Activated CD4-positive, alpha-beta T cell treated with anti-CD3 and anti-CD28 coated beads, Interleukin-2, amount 50 U/mL, for 48 hours (primary cell): ENCODE results near the gene MAP1LC3A.

ENCODE experiments used
- DNase-seq, 2 experiments: peaks; one replicate each; pipeline ENCODE4 v3.0.0-alpha.2; 2020

The MAP1LC3A gene

DNA sequence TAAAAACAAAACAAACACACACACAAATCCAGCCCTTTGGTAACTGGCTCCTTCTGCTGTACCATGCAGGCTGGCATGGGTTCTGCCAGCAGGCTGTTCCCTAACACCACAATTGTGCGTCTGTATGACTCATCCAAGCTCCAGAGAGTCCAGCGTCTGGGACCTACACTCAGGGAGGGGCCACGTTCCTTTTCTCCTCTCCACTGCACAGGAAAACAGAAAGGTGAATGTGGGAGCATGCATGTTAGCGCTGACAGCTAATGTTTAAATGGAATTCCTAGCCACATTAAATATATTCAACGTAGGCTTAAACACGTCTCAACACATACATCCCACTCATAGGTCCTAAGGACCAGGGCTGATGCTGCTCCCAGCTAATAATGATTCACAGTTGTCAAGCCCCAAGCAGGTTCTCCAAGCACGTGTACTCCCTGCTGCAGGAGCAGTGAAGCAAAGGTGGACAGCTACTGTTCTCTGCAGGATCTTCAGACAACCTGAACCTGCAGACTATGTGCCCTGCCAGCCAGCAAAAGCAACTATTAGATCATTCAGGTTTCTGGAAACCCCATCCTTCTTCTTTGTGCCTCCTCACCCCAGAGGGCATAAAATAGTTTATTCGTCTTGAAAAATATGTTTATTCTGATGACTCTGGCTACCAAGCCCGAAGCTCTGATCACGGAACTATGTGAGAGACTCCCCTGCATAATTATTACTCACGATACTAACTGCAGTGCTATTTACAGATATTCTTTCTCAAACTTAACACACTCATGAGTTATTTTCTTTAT lies 20.9 kb downstream of the MAP1LC3A start:
- no peak for DNase-seq

DNA sequence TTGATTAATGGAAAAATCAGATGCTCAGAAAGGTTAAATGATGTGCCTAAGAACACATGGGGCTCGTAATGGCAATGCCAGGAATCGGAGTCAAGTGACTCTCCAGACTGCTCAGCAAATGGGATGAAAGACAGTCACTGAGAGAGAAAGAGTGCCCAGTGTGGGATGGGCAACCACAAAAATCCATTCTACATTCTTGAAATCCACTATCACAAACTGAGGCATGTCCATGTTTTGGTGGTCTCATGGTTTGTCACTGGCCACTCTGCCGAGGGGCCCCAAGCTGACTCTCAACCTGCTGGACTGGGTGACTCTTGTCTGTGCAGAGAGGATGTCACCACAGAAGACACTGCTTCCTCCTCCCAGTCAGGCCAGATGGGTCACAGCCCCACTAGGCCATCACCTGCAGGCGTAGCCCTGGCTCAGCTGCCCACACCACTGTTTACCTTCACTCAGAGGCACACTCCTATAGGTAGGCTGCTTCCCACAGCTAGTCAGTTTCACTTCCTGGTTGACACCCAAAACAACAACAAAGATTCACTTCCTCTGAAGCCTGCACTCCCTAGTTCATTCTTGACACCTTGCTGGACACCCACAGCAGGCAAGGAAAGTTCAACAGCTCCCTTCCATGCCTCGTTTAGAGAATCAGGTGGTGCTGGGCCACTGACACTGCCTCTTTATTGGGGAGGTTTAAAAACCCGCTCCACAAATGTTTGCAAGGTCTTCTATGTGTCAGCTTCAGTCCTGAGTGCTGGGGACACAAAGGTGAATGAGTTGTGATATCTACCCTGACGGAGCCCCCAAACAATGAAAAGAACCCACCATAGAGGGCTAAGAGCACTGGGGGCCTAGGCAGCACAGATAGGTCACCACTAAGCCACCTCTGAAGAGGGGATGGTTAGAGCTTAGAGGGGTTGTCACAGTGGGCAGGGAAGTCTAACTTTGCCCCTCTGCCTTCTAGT lies 21.7 kb downstream of the MAP1LC3A start:
- no peak for DNase-seq

DNA sequence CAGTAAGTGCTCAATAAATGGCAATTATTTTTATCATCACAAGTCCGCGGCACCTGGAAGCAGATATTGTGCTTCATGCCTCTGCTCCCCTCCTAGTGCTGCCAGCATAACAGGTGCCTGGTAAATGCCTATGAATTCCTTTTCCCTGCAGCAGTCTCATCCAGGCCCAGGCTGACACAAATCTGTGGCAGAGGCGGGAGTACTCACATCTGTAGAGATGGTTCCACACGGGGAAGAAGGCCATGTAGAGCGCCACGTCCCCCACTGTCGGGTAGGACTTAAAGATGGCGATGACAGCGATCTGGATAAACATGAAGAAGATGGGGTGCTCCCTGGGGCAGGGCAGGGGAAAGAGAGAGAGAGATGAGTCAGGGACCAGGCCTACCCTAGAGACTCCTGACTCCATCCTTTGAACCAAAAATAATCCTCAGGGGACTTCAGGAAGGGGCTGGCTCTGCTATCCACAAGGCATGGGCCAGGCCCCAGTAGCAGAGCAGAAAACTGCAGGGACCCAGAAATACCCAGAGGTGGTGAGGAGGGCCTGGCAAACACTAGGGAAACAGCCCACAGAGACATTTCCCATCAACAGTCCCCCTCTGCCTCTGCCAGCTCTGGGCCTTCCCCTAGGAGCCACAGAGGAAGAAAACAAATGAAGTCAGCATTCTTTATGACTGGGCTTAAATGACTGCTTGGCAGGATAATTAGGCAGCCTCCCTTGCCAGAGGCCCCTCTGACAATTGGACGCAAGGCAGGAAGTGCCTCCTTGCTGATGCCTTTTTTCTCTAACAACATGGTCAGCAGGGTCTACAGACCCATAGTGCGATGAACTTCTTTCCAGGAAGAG lies 23.0 kb downstream of the MAP1LC3A start:
- peak; percentile 38 to 64 for DNase-seq

DNA sequence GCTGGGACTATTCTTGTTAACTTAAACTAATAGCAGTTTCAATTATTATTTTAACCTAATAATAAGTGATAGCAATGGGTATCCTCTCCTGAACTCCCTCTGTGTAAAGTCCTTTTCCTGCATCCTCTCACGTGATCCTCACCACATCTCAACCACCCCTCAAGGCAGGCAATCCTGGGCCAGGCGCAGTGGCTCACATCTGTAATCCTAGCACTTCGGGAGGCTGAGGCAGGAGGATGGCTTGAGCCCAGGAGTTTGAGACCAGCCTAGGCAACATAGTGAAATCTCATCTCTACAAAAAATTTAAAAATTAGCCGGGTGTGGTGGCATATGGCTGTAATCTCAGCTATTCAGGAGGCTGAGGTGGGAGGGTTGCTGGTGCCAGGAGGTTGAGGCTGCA lies 23.7 kb downstream of the MAP1LC3A start:
- DNase-seq: no peak

DNA sequence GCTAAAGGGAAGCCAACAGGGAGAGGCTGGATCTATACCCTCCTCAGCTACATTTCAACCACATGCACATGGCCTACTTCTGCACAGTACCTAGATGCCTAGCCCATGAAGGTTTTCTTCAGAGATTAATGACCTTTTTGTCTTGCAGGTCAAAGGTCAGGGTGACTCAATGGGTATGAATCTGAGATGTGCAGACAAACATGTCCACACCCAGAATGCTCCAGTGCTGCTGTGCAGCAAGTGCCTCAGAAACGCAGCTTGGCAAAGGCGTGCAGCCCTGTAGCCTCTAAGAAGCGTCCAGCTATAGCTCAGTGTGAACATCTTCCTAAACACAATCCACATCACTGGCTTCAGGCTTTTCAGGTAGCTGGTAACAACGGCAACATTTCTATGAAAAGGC lies 24.4 kb downstream of the MAP1LC3A start:
- no peak for DNase-seq

DNA sequence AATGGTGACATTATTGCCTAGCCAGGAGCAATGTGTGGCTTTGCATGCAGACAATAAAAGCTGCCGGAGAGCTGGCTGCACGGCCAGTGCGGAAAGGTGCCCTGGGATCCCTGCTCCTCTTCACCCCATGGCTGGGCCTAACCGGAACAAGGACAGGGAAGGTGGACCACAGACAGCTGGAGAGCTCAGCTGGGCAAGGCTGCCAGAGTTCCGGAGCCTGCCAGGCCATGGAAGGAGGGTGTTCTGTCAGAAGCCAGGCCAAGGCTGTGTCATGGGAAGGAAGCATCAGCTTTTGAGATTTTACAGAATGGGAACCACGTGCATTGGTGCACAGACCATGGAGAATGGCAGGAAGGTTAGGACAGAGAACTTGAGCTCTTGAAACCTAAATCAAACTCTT lies 25.0 kb downstream of the MAP1LC3A start:
- DNase-seq: no peak

DNA sequence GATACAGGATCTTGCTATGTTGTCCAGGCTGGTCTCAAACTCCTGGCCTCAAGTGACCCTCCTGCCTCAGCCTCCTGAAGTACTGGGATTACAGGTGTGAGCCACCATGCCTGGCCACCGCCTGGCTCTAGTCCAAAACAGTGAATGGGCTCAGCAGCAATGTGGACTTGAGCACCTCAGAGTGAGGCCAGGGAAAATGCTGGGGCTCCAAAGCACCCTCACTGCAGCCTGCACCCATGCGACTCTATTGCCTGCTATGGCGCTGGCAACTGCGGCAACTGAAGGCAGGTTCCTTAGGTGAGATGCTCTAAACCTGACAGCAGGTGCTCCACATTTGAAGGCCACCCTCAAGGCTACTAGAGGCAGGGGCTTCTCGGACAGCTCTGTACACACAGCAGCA lies 26.5 kb downstream of the MAP1LC3A start:
- DNase-seq: no peak

DNA sequence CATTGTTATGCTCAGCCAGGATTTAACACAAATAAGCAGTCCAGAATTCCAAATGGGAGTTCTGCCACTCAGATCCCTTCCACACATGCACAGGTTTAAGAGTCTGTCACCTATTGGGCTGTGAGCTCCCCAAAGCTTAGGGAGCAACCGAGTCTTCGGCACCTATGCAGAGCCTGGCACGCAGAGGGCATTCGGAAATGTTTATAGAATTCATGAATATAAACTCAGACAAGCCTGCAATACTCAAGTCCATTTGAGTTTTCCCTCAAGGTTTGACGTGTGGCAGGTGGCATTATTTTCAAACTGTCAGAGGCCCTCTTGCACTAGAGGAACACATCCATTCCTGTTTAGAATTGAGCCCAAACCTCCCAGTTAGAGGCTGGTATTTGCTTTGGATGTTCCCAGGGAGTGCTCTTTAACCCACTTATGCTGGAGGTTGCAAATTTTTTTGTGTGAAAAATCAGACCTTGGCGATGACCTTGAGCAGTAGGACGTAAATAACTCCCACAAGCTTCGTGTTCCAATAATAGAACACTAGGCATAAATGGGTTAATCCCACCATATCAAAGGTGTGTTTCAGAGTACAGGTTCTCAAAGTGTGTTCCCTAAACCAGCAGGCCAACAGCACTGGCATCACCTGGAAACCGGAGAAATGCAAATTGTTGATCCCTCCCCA lies 28.1 kb downstream of the MAP1LC3A start:
- no peak for DNase-seq

DNA sequence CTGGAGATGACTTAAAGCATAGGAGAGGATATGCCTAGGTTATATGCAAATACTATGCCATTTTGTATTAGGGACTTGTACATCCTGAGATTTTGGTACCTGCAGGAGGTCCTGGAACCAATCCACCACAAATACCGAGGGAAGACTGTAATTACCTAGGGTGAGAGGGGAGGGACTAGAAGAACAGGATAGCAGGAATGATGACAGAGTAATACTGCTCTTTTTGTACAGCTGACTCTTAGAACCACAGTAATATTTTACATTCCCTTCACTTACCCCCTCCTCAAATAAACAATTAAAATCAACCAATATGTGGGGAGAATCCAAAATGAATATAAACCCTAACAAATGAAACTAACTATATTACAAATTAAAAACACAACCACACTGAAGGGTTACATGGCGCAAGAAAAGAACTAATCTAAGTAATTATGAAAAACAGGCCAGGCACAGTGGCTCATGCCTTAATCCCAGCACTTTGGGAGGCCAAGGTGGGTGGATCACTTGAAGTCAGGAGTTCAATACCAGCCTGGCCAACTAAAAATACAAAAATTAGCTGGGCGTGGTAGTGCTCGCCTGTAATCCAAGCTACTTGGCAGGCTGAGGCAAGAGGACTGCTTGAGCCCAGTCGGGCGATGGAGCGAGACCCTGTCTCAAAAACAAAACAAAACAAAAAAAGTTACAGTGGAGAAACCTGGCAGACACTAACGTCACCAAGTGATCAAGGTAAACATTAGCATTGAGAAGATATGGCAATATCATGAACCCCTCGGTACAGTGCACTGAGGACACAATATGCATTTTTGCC lies 37.1 kb downstream of the MAP1LC3A start:
- DNase-seq: no peak

DNA sequence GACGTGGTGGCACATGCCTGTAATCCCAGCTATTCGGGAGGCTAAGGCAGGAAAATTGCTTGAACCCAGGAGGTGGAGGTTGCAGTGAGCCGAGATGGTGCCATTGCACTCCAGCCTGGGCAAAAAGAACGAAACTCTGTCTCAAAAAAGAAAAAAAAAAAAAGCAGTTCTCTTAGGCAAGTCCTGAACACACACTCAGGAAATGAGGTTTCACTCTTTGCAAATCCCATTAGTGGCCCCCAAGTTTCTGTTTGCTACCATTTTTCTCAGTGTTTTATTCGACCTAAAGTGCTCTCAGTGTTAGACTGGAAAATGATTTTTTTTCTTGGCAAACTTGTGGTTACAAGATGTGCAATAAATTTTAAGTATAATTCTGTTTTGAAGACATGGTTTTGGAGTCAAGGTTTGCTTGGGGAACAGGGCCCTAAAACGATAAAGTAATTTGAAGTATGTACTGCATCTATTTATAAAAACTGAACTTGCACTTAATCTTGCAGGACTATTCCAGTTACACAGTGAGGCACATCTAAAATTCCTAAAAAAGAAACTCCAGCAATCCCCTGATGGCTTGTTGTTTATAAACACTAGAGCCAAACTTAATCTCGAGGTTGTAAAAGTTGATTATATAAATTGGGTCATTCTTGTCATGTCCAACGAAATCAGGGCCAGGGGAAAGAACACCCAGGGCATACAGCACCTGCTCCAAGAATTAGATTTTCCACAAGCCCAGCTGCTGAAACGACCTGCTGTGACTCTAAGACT lies 42.6 kb downstream of the MAP1LC3A start:
- DNase-seq: no peak

DNA sequence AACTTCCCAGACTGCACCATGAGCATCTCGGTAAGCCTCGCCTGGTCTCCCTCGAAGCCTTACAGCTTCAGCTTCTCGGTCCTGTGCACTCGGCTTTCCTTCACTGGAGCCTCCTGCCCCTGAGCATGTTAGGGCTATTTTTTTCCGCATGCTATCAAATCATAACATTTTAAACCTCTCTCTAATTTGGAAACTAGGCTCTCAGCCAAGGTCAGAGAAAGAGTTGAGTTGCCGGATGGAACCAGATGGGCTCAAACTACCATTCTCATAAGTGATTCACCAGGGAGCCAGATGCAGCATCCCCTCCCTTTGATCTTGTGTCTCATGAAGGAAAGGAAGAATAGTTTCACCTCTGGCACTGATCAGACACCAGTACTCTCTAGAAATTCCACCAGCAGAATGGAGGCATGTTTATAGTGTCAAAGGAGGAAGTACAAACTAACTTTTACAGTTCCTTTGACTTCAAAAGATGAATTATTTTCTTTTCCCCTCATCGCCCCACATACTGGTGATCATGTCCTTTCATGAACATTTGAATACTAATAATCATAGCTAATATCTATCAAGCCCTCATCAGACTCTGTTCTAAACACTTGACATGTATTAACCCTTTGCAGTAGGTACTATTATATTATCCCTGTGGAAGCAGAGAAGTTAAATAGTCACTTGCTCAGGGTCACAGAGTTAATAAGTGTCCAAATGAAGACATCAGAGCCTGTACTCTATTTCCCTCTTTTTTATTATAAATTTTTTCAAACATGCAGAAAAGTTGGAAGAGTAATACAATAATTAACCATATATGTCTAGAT lies 46.7 kb downstream of the MAP1LC3A start:
- DNase-seq: no peak

DNA sequence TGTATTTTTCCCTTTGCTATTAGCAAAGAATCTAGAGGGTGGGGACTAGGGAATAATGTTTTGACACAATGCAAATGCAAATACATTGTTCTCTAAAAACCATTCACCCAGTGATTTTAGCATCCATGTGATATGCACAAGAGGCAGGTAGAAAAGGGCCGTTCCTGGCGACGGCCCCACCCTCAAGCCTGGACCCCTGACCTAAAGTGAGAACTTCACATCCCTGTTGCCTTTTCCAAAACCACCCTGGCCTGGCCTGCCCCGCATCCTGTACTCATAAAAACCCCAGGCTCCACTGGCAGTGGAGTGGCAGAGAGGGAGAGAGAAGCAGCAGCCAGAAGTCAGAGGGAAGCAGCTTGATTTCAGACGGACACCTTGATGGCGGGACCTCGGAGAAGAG lies 48.5 kb downstream of the MAP1LC3A start:
- DNase-seq: no peak
